Measurements from ENCODE around the gene RHOT1.

- TF ChIP-seq CTCF (IDR thresholded peaks at IDR 0.05 in 8 of 11, conservative IDR thresholded peaks at IDR 0.05 in 3 of 11) (no peak), POLR2AphosphoS5 (IDR thresholded peaks at IDR 0.05) (no peak), POLR2A (IDR thresholded peaks at IDR 0.05) (no peak)
Observed at GRCh38 chr17:32150358-32150757, 8.1 kb downstream of the RHOT1 start.
